Brain microvascular endothelial cell (primary cell): Measurements from ENCODE around the gene TSEN15.

Experiments used
- DNase-seq: peaks from one replicate; pipeline ENCODE4 v3.0.0-alpha.2; 2020
- H3K27ac ChIP-seq: fragments of 250-450 bp; sonication (Bioruptor Pico); 2 replicates; pipeline ENCODE4 v1.5.1; 2020; ENCODE audit warnings: mild to moderate bottlenecking, moderate library complexity
- H3K27me3 ChIP-seq: fragments of 250-450 bp; sonication (Bioruptor Pico); replicated peaks from 2 replicates; pipeline ENCODE4 v1.5.1; 2020; ENCODE audit warnings: mild to moderate bottlenecking
- H3K36me3 ChIP-seq: fragments of 250-450 bp; sonication (Bioruptor Pico); replicated peaks from 2 replicates; pipeline ENCODE4 v1.5.1; 2020; ENCODE audit warnings: mild to moderate bottlenecking
- H3K4me3 ChIP-seq: 2 replicates; pipeline ENCODE4 v1.5.1; 2011; ENCODE audit warnings: low read depth, mild to moderate bottlenecking, control low read depth, low read length, moderate library complexity
- CTCF ChIP-seq: IDR thresholded peaks from 2 replicates; pipeline ENCODE4 v1.5.1; 2011; ENCODE audit warnings: low read depth, mild to moderate bottlenecking, moderate library complexity, low read length, control low read depth, inconsistent platforms; ENCODE audit errors: missing control alignments
- in situ Hi-C: cut with HindIII; loops from 2 replicates; pipeline ENCODE4 v1.10.0; 2017; ENCODE audit warnings: low sequenced_read_pairs, low pct_ligation_motif_present

Gene TSEN15

GRCh38 chr1:184051485-184052193 is at the start of gene TSEN15:
TSEN15 (plus strand) TSS chr1:184051730; CDS start chr1:184051756, 26 bp downstream.
- Histone ChIP-seq H3K4me3 (peak within 1 kb of the TSS; percentile 76), H3K27me3 (no peaks in the 10 kb centered on the region), H3K27ac (peak within 1 kb of the TSS; percentile 91), H3K36me3 (no peaks in the 10 kb centered on the region)
- peak; percentile 63 for DNase-seq
- in situ Hi-C loops = no loop called here
- no peak for TF ChIP-seq CTCF

- peak; percentile 81 for DNase-seq
- no peak for TF ChIP-seq CTCF
- no peaks in the 10 kb centered on the region for H3K36me3 ChIP-seq
- H3K27ac ChIP-seq = peak overlapping the region; percentile 58
- no peak overlapping the region for H3K4me3 ChIP-seq
- no peaks in the 10 kb centered on the region for H3K27me3 ChIP-seq
- in situ Hi-C loops = no loop called here
These were observed 49.5 kb upstream of the TSEN15 start for GRCh38 chr1:184002071-184002470.

GRCh38 chr1:184004935-184005334 is 46.6 kb upstream of the TSEN15 start:
- no peak for DNase-seq
- no peaks in the 10 kb centered on the region for H3K36me3 ChIP-seq
- H3K4me3 ChIP-seq = no peak overlapping the region
- no peak for TF ChIP-seq CTCF
- in situ Hi-C loops = no loop called here
- no peaks in the 10 kb centered on the region for H3K27me3 ChIP-seq
- no peak overlapping the region for H3K27ac ChIP-seq

- no peak for DNase-seq
- no peak overlapping the region for H3K4me3 ChIP-seq
- TF ChIP-seq CTCF = no peak
- no peaks in the 10 kb centered on the region for H3K27me3 ChIP-seq
- H3K27ac ChIP-seq = no peak overlapping the region
- in situ Hi-C loops = no loop called here
- H3K36me3 ChIP-seq = no peaks in the 10 kb centered on the region
These were observed 46.0 kb upstream of the TSEN15 start for GRCh38 chr1:184005506-184005905.

GRCh38 chr1:184010788-184011187 is 40.7 kb upstream of the TSEN15 start:
- Histone ChIP-seq H3K4me3 (no peak overlapping the region), H3K27me3 (no peaks in the 10 kb centered on the region), H3K27ac (no peak overlapping the region), H3K36me3 (no peaks in the 10 kb centered on the region)
- in situ Hi-C loops = no loop called here
- DNase-seq = no peak
- no peak for TF ChIP-seq CTCF

DNA sequence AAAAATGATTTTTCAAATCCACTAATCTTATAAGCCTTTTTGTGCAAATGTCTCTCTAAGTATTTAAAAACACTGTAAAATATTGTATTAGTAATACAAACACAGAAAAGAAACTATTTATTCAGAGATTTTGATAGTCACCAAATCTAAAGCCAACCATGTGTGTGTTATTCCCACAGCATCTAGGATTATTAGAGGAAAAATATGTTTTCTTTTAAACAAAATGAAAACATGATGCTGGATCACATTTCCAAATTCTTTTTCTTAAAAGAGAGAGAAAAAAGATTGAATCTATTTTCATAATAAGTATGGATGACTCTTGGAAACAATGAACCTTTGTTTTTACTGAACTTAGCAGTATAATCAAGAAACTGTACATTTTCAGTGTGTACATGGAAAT is 39.3 kb upstream of the TSEN15 start:
- Histone ChIP-seq H3K27me3 (no peaks in the 10 kb centered on the region), H3K4me3 (no peak overlapping the region), H3K36me3 (no peaks in the 10 kb centered on the region), H3K27ac (no peak overlapping the region)
- no peak for TF ChIP-seq CTCF
- DNase-seq = no peak
- in situ Hi-C loops = no loop called here
